SW480 (cell line): ENCODE data around the gene SLC35F4.
"Not testable (repeated sequence)": the region's sequence is repeated elsewhere in the genome, so short reads cannot be mapped to it uniquely, and the experiment has no call there.

Source experiments
- DNase-seq: peaks from one replicate; pipeline ENCODE4 v3.0.0-alpha.2; 2016; ENCODE audit warnings: low spot score

SLC35F4 gene

GRCh38 chr14:57796556-57796955 is 69.3 kb downstream of the SLC35F4 start:
- DNase-seq: no peak

GRCh38 chr14:57785058-57785457 is 80.8 kb downstream of the SLC35F4 start:
- DNase-seq: no peak

- no peak for DNase-seq
Measured at GRCh38 chr14:57771801-57772200, 94.1 kb downstream of the SLC35F4 start.

GRCh38 chr14:57769863-57770523 is 95.9 kb downstream of the SLC35F4 start:
- no peak for DNase-seq

- DNase-seq: no peak
Measured at GRCh38 chr14:57761800-57762199, 104.1 kb downstream of the SLC35F4 start.

- no peak for DNase-seq
Measured at GRCh38 chr14:57760896-57761295, 105.0 kb downstream of the SLC35F4 start.

GRCh38 chr14:57755018-57755521 is 110.8 kb downstream of the SLC35F4 start:
- DNase-seq: no peak

GRCh38 chr14:57754527-57754926 is 111.4 kb downstream of the SLC35F4 start:
- DNase-seq: no peak

- DNase-seq: no peak
Measured at GRCh38 chr14:57753821-57754220, 112.1 kb downstream of the SLC35F4 start.

- DNase-seq: not testable (repeated sequence)
Measured at GRCh38 chr14:57752142-57752695, 113.7 kb downstream of the SLC35F4 start.

GRCh38 chr14:57751400-57751799 is 114.5 kb downstream of the SLC35F4 start:
- DNase-seq: no peak

GRCh38 chr14:57749267-57749666 is 116.6 kb downstream of the SLC35F4 start:
- DNase-seq: no peak

GRCh38 chr14:57748279-57748678 is 117.6 kb downstream of the SLC35F4 start:
- no peak for DNase-seq

GRCh38 chr14:57747036-57747435 is 118.9 kb downstream of the SLC35F4 start:
- no peak for DNase-seq

GRCh38 chr14:57746563-57746962 is 119.3 kb downstream of the SLC35F4 start:
- no peak for DNase-seq

- DNase-seq: no peak
Measured at GRCh38 chr14:57739516-57739915, 126.4 kb downstream of the SLC35F4 start.

- DNase-seq: no peak
Measured at GRCh38 chr14:57737598-57737997, 128.3 kb downstream of the SLC35F4 start.

GRCh38 chr14:57736391-57736790 is 129.5 kb downstream of the SLC35F4 start:
- no peak for DNase-seq

GRCh38 chr14:57735276-57735675 is 130.6 kb downstream of the SLC35F4 start:
- DNase-seq: no peak

- DNase-seq: no peak
Measured at GRCh38 chr14:57732463-57733285, 133.2 kb downstream of the SLC35F4 start.

- DNase-seq: no peak
Measured at GRCh38 chr14:57729208-57730187, 136.4 kb downstream of the SLC35F4 start.
